Measurements from ENCODE around the gene EEFSEC.

GRCh38 chr3:128280481-128281052 is 127.3 kb downstream of the EEFSEC start:
- TF ChIP-seq CTCF (conservative IDR thresholded peaks at IDR 0.05; ENCODE audit: low read length) (no peak), EZH2phosphoT487 (IDR thresholded peaks at IDR 0.05; ENCODE audit: borderline replicate concordance, low read depth, low read length) (no peak)

Data from OCI-LY7 (cell line).